ENCODE data around the gene DLGAP4. TPM values are rescaled to one million over a fixed set of nuclear protein-coding genes. Genes with fewer than 3 reads are reported as not detected.
A peak's percentile ranks its signal among the peaks of the same experiment; 100 is the strongest.
"Not testable (repeated sequence)": the region's sequence is repeated elsewhere in the genome, so short reads cannot be mapped to it uniquely, and the experiment has no call there.

The DLGAP4 gene
- total RNA-seq, 1 donor, result 18.1 TPM

GRCh38 chr20:36521526-36521925, 215.4 kb downstream of the DLGAP4 start:
- no peaks in the 10 kb centered on the region for H3K27me3 ChIP-seq (ENCODE audit: insufficient read depth, low read length)
- peaks cover 72% of the 10 kb centered on the region for H3K36me3 ChIP-seq (ENCODE audit: insufficient read depth, low read length)
- peaks cover 78% of the 10 kb centered on the region for H3K79me2 ChIP-seq (ENCODE audit: insufficient read depth, low read length)
- peaks cover 54% of the 10 kb centered on the region for H4K20me1 ChIP-seq (ENCODE audit: insufficient read depth, low read length)
- no peak overlapping the region for H3K4me3 ChIP-seq (ENCODE audit: insufficient read depth, low read length)
- H3K9me3 ChIP-seq (ENCODE audit: low read depth, low read length), result no peaks in the 10 kb centered on the region
- TF ChIP-seq CTCF (IDR thresholded peaks at IDR 0.05; ENCODE audit: extremely low read depth, low read depth, low read length), result no peak
- H3K27ac ChIP-seq (ENCODE audit: low read depth, low read length), result peak overlapping the region; percentile 41
- H3K4me2 ChIP-seq (ENCODE audit: insufficient read depth, low read length), result no peak overlapping the region
- H2AFZ ChIP-seq (ENCODE audit: low read length), result no peak overlapping the region
- DNase-seq (ENCODE audit: insufficient read length, low spot score, missing footprints), result no peak
- peaks cover 9% of the 10 kb centered on the region for H3K4me1 ChIP-seq (ENCODE audit: insufficient read depth, low read length)

GRCh38 chr20:36522412-36522811, 216.3 kb downstream of the DLGAP4 start:
- DNase-seq (ENCODE audit: insufficient read length, low spot score, missing footprints); H3K4me2 ChIP-seq (ENCODE audit: insufficient read depth, low read length); H3K27ac ChIP-seq (ENCODE audit: low read depth, low read length); H2AFZ ChIP-seq (ENCODE audit: low read length); H3K9me3 ChIP-seq (ENCODE audit: low read depth, low read length); H3K4me1 ChIP-seq (ENCODE audit: insufficient read depth, low read length); H3K4me3 ChIP-seq (ENCODE audit: insufficient read depth, low read length); H3K27me3 ChIP-seq (ENCODE audit: insufficient read depth, low read length): not testable (repeated sequence)
- Histone ChIP-seq H3K36me3 (ENCODE audit: insufficient read depth, low read length) (peaks cover 81% of the 10 kb centered on the region), H3K79me2 (ENCODE audit: insufficient read depth, low read length) (peaks cover 71% of the 10 kb centered on the region), H4K20me1 (ENCODE audit: insufficient read depth, low read length) (peaks cover 54% of the 10 kb centered on the region)

- H3K9me3 ChIP-seq (ENCODE audit: low read depth, low read length), result no peaks in the 10 kb centered on the region
- H3K79me2 ChIP-seq (ENCODE audit: insufficient read depth, low read length), result peaks cover 62% of the 10 kb centered on the region
- H3K4me2 ChIP-seq (ENCODE audit: insufficient read depth, low read length), result no peak overlapping the region
- TF ChIP-seq CTCF (IDR thresholded peaks at IDR 0.05; ENCODE audit: extremely low read depth, low read depth, low read length), result no peak
- no peak for DNase-seq (ENCODE audit: insufficient read length, low spot score, missing footprints)
- no peak overlapping the region for H3K4me3 ChIP-seq (ENCODE audit: insufficient read depth, low read length)
- H3K27me3 ChIP-seq (ENCODE audit: insufficient read depth, low read length), result no peaks in the 10 kb centered on the region
- H3K36me3 ChIP-seq (ENCODE audit: insufficient read depth, low read length), result peaks cover 81% of the 10 kb centered on the region
- H4K20me1 ChIP-seq (ENCODE audit: insufficient read depth, low read length), result peaks cover 51% of the 10 kb centered on the region
- H2AFZ ChIP-seq (ENCODE audit: low read length), result no peak overlapping the region
- H3K4me1 ChIP-seq (ENCODE audit: insufficient read depth, low read length), result peaks cover 9% of the 10 kb centered on the region
- H3K27ac ChIP-seq (ENCODE audit: low read depth, low read length), result no peak overlapping the region
These were observed 217.2 kb downstream of the DLGAP4 start for GRCh38 chr20:36523341-36523740.

GRCh38 chr20:36525620-36526365, 219.7 kb downstream of the DLGAP4 start:
- Histone ChIP-seq H3K4me3 (ENCODE audit: insufficient read depth, low read length) (no peak overlapping the region), H3K4me1 (ENCODE audit: insufficient read depth, low read length) (no peaks in the 10 kb centered on the region), H3K79me2 (ENCODE audit: insufficient read depth, low read length) (peaks cover 41% of the 10 kb centered on the region), H3K36me3 (ENCODE audit: insufficient read depth, low read length) (peaks cover 82% of the 10 kb centered on the region), H3K27me3 (ENCODE audit: insufficient read depth, low read length) (no peaks in the 10 kb centered on the region), H3K4me2 (ENCODE audit: insufficient read depth, low read length) (no peak overlapping the region), H3K9me3 (ENCODE audit: low read depth, low read length) (no peaks in the 10 kb centered on the region), H4K20me1 (ENCODE audit: insufficient read depth, low read length) (peaks cover 30% of the 10 kb centered on the region), H3K27ac (ENCODE audit: low read depth, low read length) (no peak overlapping the region), H2AFZ (ENCODE audit: low read length) (no peak overlapping the region)
- TF ChIP-seq CTCF (IDR thresholded peaks at IDR 0.05; ENCODE audit: extremely low read depth, low read depth, low read length), result no peak
- DNase-seq (ENCODE audit: insufficient read length, low spot score, missing footprints), result peak; percentile 37

Measured in osteoblast (primary cell).